Nephron (organoid): Measurements from ENCODE around the gene SOD3.
A peak's percentile ranks its signal among the peaks of the same experiment; 100 is the strongest.

Experiments used
- H3K27ac Mint-ChIP-seq, 3 experiments: 2 replicates each; pipeline ENCODE4 v1.8.0; 2020; ENCODE audit warnings: mixed read lengths in 3 of 3, mild to moderate bottlenecking in 2 of 3, moderate library complexity in 1 of 3
- H3K27me3 Mint-ChIP-seq: 2 replicates; pipeline ENCODE4 v1.8.0; 2021; ENCODE audit warnings: low read depth, mild to moderate bottlenecking, moderate library complexity, mixed read lengths
- H3K36me3 Mint-ChIP-seq: 2 replicates; pipeline ENCODE4 v1.8.0; 2020; ENCODE audit warnings: low read depth, mixed read lengths
- H3K4me1 Mint-ChIP-seq: 2 replicates; pipeline ENCODE4 v1.8.0; 2020; ENCODE audit warnings: mixed read lengths
- H3K4me3 Mint-ChIP-seq, 3 experiments: 2 replicates each; pipeline ENCODE4 v1.8.0; 2020; ENCODE audit warnings: mild to moderate bottlenecking in 3 of 3, mixed read lengths in 3 of 3, moderate library complexity in 2 of 3
- H3K9me3 Mint-ChIP-seq: 2 replicates; pipeline ENCODE4 v1.8.0; 2020; ENCODE audit warnings: mixed read lengths
- TF ChIP-seq, protein P1 (sequence below), 3 experiments: fragments of 200-600 bp; sonication (generic); IDR thresholded peaks; one replicate each; pipeline ENCODE4 v1.5.0; 2021; ENCODE audit warnings: antibody characterized with exemption in 3 of 3; ENCODE audit not compliant: unreplicated experiment in 3 of 3

Gene SOD3

DNA sequence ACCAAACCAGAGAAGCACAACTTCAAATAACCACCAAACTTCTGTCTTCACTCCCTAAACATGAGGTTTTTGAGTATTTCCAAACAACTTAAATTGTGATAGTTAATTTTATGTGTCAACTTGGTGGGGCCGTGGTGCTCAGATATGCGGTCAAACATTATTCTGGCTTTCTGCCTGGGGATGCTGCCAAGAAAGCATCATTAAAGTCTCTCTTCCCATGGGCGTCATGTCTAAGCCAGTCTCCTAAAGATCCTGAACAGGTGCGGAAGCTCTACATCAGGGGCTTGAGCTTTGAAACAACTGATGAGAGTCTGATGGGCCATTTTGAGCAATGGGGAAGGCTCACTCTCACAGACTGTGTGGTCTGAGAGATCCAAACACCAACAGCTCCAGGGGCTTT, 24.1 kb upstream of the SOD3 start:
- Mint-ChIP-seq H3K4me3 (no peak overlapping the region), H3K4me1 (peaks cover 34% of the 10 kb centered on the region), H3K27ac (peak overlapping the region in 2 of 3 experiments; percentile 16 to 74), H3K9me3 (peaks cover 2% of the 10 kb centered on the region), H3K27me3 (peaks cover 7% of the 10 kb centered on the region), H3K36me3 (no peaks in the 10 kb centered on the region)
- TF ChIP-seq, protein P1, sequence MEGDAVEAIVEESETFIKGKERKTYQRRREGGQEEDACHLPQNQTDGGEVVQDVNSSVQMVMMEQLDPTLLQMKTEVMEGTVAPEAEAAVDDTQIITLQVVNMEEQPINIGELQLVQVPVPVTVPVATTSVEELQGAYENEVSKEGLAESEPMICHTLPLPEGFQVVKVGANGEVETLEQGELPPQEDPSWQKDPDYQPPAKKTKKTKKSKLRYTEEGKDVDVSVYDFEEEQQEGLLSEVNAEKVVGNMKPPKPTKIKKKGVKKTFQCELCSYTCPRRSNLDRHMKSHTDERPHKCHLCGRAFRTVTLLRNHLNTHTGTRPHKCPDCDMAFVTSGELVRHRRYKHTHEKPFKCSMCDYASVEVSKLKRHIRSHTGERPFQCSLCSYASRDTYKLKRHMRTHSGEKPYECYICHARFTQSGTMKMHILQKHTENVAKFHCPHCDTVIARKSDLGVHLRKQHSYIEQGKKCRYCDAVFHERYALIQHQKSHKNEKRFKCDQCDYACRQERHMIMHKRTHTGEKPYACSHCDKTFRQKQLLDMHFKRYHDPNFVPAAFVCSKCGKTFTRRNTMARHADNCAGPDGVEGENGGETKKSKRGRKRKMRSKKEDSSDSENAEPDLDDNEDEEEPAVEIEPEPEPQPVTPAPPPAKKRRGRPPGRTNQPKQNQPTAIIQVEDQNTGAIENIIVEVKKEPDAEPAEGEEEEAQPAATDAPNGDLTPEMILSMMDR (IDR thresholded peaks at IDR 0.05; ENCODE audit: unreplicated experiment in 3 of 3): no peak

DNA sequence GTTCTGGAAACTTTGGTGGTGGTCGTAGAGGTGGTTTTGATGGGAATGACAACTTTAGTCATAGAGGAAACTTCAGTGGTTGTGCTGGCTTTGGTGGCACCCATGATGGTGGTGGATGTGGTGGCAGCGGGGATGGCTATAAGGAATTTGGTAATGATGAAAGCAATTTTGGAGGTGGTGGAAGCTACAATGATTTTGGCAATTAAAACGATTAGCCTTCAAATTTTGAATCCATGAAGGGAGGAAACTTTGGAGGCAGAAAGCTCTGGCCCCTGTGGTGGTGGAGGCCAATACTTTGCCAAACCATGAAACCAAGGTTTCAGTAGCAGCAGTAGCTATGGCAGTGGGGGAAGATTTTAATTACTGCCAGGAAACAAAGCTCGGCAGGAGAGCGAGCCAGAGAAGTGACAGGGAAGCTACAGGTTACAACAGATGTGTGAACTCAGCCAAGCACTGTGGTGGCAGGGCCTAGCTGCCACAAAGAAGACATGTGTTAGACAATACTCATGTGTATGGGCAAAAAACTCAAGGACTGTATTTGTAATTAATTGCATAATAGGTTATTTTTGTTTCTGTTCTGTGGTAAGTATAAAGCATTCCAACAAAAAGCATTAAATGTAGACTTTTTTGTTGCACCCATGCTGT, 23.2 kb upstream of the SOD3 start:
- Mint-ChIP-seq H3K4me3 (no peak overlapping the region), H3K36me3 (no peaks in the 10 kb centered on the region), H3K27me3 (peaks cover 7% of the 10 kb centered on the region), H3K9me3 (no peaks in the 10 kb centered on the region), H3K27ac (peak overlapping the region in 1 of 3 experiments; percentile 16), H3K4me1 (peaks cover 38% of the 10 kb centered on the region)
- TF ChIP-seq, protein P1 (IDR thresholded peaks at IDR 0.05; ENCODE audit: unreplicated experiment in 3 of 3): no peak

- Mint-ChIP-seq H3K36me3 (no peaks in the 10 kb centered on the region), H3K27me3 (peaks cover 11% of the 10 kb centered on the region), H3K9me3 (no peaks in the 10 kb centered on the region), H3K4me3 (no peak overlapping the region), H3K27ac (no peak overlapping the region), H3K4me1 (peaks cover 45% of the 10 kb centered on the region)
- TF ChIP-seq, protein P1 (IDR thresholded peaks at IDR 0.05; ENCODE audit: unreplicated experiment in 3 of 3): no peak
Observed at GRCh38 chr4:24772952-24773351, 22.4 kb upstream of the SOD3 start.

GRCh38 chr4:24774452-24774851, 20.9 kb upstream of the SOD3 start:
- TF ChIP-seq, protein P1 (IDR thresholded peaks at IDR 0.05; ENCODE audit: unreplicated experiment in 3 of 3): no peak
- no peak overlapping the region for H3K27ac Mint-ChIP-seq
- no peaks in the 10 kb centered on the region for H3K36me3 Mint-ChIP-seq
- peaks cover 56% of the 10 kb centered on the region for H3K4me1 Mint-ChIP-seq
- peaks cover 11% of the 10 kb centered on the region for H3K27me3 Mint-ChIP-seq
- no peaks in the 10 kb centered on the region for H3K9me3 Mint-ChIP-seq
- H3K4me3 Mint-ChIP-seq: no peak overlapping the region

DNA sequence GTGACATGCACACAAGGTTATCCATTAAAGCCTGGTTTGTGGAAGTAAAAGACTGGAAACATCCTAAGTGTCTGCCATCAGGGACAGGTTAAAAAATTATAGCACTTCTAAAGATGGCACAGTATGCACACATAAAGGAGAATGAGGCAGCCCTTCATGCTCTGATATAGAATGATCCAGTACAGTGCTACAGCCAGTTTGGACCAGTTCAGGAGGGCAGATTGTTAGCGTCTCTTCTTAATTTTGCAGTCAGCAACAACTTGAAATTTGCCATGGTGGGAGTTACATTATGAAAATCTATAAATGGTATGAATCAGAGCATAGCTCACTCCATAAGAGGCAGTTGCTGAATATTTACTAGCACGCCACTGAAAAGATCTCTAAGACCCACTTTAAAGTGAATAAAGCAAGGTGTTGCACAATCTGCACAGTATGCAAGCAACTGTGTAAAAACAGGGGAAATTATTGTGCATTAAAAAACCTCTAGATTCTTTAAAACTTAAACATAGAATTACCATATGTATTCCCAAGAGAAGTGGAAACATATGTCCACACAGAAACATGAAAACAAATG, 20.3 kb upstream of the SOD3 start:
- H3K27ac Mint-ChIP-seq: no peak overlapping the region
- H3K27me3 Mint-ChIP-seq: peaks cover 11% of the 10 kb centered on the region
- TF ChIP-seq, protein P1 (IDR thresholded peaks at IDR 0.05; ENCODE audit: unreplicated experiment in 3 of 3): no peak
- no peaks in the 10 kb centered on the region for H3K36me3 Mint-ChIP-seq
- no peaks in the 10 kb centered on the region for H3K9me3 Mint-ChIP-seq
- peaks cover 60% of the 10 kb centered on the region for H3K4me1 Mint-ChIP-seq
- H3K4me3 Mint-ChIP-seq: no peak overlapping the region

GRCh38 chr4:24775750-24776149, 19.6 kb upstream of the SOD3 start:
- peaks cover 56% of the 10 kb centered on the region for H3K4me1 Mint-ChIP-seq
- H3K36me3 Mint-ChIP-seq: no peaks in the 10 kb centered on the region
- peaks cover 11% of the 10 kb centered on the region for H3K27me3 Mint-ChIP-seq
- TF ChIP-seq, protein P1 (IDR thresholded peaks at IDR 0.05; ENCODE audit: unreplicated experiment in 3 of 3): no peak
- peak overlapping the region in 1 of 3 experiments; percentile 49 for H3K27ac Mint-ChIP-seq
- H3K4me3 Mint-ChIP-seq: no peak overlapping the region
- H3K9me3 Mint-ChIP-seq: no peaks in the 10 kb centered on the region
